BE2C (cell line): ENCODE results near the gene EEFSEC.

ENCODE experiments used
- DNase-seq: peaks from one replicate; pipeline ENCODE4 v3.0.0-alpha.2; 2020
- H3K27me3 ChIP-seq: fragments of 250-450 bp; sonication (Bioruptor Pico); 2 replicates; pipeline ENCODE4 v1.5.1; 2020; ENCODE audit warnings: mild to moderate bottlenecking
- H3K36me3 ChIP-seq: fragments of 250-450 bp; sonication (Bioruptor Pico); 2 replicates; pipeline ENCODE4 v1.5.1; 2020; ENCODE audit warnings: mild to moderate bottlenecking
- H3K4me1 ChIP-seq: fragments of 250-450 bp; sonication (Bioruptor Pico); 2 replicates; pipeline ENCODE4 v1.5.1; 2020
- H3K4me3 ChIP-seq: 2 replicates; pipeline ENCODE4 v1.5.1; 2011; ENCODE audit warnings: low read depth, low read length
- H3K9me3 ChIP-seq: fragments of 250-450 bp; sonication (Bioruptor Pico); 2 replicates; pipeline ENCODE4 v1.5.1; 2020
- CTCF ChIP-seq: IDR thresholded peaks from 2 replicates; pipeline ENCODE4 v1.5.1; 2012; ENCODE audit warnings: mild to moderate bottlenecking, low read depth, low read length

Gene EEFSEC

DNA sequence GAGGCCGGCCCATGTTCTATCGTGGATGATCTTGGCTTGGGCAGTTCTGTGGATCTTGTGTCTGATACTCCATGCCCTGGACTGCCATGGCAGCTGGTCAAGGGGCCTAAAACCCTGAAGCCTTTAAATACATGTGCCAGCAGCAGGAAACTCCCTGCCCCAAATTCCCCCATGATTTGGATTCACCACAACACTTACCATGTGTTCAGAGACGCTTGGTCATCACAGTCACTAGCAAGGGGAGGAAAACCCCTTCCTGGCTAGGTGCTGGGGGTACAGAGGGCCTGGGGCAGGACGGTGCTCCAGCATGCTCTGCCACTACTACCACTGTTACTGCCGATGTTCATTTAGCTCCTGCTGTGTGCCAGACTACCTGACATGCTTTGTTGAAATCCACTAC lies 219.0 kb downstream of the EEFSEC start:
- Histone ChIP-seq H3K4me1 (peaks cover 34% of the 10 kb centered on the region), H3K27me3 (no peaks in the 10 kb centered on the region), H3K4me3 (no peak overlapping the region), H3K9me3 (no peaks in the 10 kb centered on the region), H3K36me3 (peaks cover 21% of the 10 kb centered on the region)
- DNase-seq: no peak
- no peak for TF ChIP-seq CTCF

GRCh38 chr3:128372707-128373533 lies 219.6 kb downstream of the EEFSEC start:
- DNase-seq: no peak
- peaks cover 16% of the 10 kb centered on the region for H3K36me3 ChIP-seq
- TF ChIP-seq CTCF: no peak
- H3K9me3 ChIP-seq: no peaks in the 10 kb centered on the region
- peaks cover 29% of the 10 kb centered on the region for H3K4me1 ChIP-seq
- H3K4me3 ChIP-seq: no peak overlapping the region
- H3K27me3 ChIP-seq: no peaks in the 10 kb centered on the region

- H3K9me3 ChIP-seq: no peaks in the 10 kb centered on the region
- no peak for DNase-seq
- no peak for TF ChIP-seq CTCF
Observed at GRCh38 chr3:128374746-128375445, 221.6 kb downstream of the EEFSEC start.

GRCh38 chr3:128376516-128376915 lies 223.2 kb downstream of the EEFSEC start:
- Histone ChIP-seq H3K36me3 (peaks cover 12% of the 10 kb centered on the region), H3K4me1 (peaks cover 5% of the 10 kb centered on the region), H3K27me3 (no peaks in the 10 kb centered on the region), H3K4me3 (no peak overlapping the region), H3K9me3 (no peaks in the 10 kb centered on the region)
- no peak for DNase-seq
- TF ChIP-seq CTCF: no peak

More at GRCh38 chr3:128374746-128375445, 221.6 kb downstream of the EEFSEC start:
- H3K27me3 ChIP-seq: no peaks in the 10 kb centered on the region
- H3K36me3 ChIP-seq: peaks cover 16% of the 10 kb centered on the region
- H3K4me3 ChIP-seq: no peak overlapping the region
- peaks cover 17% of the 10 kb centered on the region for H3K4me1 ChIP-seq

- no peak for TF ChIP-seq CTCF
- Histone ChIP-seq H3K36me3 (peaks cover 4% of the 10 kb centered on the region; the same call in 1 of the 2 replicates), H3K27me3 (no peaks in the 10 kb centered on the region), H3K4me1 (peaks cover 18% of the 10 kb centered on the region), H3K9me3 (no peaks in the 10 kb centered on the region), H3K4me3 (no peak overlapping the region)
- DNase-seq: no peak
Observed at GRCh38 chr3:128378631-128379347, 225.5 kb downstream of the EEFSEC start.
